Measurements from ENCODE around the gene ERAS.
"Not testable (repeated sequence)": the region's sequence is repeated elsewhere in the genome, so short reads cannot be mapped to it uniquely, and the experiment has no call there.

ERAS gene

DNA sequence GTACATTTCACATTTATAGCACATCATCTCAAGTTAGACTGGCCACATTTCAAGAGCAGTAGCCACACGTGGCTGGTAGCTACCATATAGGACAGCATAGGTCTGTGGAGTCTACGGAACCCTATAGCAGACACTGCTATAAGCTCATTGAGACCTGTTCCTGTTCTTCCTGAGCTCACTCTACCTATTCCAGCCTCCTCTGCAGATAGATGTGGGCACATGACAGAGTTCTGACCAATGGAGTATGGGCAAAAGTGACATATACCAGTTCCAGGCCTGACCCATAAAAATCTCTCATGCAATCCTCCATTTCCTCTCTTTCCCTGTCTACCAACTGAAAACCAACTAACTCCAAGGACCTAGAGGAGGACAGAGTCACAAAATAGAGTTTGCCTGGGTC lies 28.0 kb upstream of the ERAS start:
- DNase-seq = no peak

- DNase-seq = no peak
Observed at GRCh38 chrX:48800574-48801279, 25.6 kb upstream of the ERAS start.

DNA sequence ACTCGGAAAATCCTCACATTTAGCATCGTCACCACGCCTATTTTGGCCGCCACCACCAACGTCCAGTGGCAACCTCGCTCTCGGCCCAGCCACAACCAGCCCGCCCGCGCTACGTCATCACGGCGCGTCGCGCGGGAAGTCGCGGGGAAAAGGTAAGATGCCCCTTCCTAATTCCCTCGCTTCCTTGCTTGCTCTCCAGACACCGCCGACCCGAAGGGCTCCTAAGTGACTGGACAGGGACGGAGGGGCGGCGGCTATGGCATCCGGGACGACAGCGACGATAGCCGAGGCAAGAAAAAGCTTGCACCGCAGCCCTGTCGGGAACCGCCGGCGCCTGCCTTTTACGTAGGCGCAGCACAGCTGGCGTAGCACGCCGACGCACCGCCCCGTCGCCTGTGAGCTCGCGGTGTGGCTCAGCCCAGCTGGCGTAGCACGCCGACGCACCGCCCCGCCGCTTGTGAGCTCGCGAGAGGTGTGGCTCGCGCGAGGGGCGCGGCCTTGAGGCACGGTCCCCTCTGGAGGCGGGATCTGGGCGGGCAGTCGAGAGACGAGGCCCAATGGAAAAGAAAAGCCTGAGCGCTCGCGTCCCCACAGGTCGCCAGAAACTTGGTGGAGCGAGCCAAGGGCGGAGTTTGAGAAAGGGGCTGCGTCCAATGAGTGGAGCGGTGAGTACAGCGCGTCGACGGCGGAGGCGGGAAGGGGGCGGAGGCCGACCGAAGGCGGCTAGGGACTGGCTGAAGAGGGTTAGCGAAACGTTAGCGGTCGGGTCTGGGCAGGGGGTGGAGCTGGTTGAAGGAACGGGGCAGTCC lies 24.8 kb upstream of the ERAS start, which contains the start of gene HDAC6:
Gene HDAC6 (plus strand): TSS at position 788 of the 809 bp plus-strand sequence. CDS start 626 bp downstream, outside the sequence.
- peak; percentile 86 for DNase-seq

DNA sequence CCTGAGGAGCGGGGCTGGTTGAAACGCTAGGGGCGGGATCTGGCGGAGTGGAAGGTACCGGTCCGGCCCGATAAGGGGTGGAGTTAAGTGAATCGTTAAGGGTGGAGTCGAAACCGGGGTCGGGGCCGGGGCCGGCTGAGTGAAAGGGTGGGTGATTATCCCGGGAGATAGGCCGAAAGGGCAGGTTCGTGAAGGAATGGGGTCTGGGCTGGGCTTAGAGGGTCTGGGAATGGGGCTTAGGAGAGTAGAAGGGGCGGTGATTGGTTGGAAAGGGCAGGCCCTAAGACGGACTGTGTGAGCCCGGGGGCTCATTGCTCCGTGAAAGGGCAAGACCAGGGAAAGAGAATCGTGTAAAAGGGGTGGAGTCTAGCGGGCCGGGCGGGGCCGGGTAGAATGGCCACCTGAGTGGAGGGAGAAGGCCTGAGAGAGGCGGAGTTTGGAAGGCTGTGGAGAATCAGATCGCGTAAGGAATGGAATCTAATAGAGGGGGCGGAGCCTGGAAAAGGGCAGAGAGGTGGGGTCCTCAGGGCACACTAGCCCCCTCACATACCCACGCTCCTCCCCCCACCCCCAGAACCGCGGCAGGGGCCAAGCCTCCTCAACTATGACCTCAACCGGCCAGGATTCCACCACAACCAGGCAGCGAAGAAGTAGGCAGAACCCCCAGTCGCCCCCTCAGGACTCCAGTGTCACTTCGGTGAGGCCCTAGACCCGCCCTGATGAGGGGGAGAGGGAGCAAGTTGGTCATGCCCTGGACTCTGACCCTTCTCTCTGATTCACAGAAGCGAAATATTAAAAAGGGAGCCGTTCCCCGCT lies 24.0 kb upstream of the ERAS start:
- DNase-seq = peak; percentile 40

DNA sequence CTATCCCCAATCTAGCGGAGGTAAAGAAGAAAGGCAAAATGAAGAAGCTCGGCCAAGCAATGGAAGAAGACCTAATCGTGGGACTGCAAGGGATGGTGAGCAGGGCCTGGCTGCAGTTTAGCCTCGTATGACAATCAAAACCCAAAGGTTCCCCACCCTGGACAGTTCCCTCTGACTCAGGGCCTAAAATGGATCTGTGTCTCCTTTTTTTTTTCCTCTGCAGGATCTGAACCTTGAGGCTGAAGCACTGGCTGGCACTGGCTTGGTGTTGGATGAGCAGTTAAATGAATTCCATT lies 23.5 kb upstream of the ERAS start:
- DNase-seq = no peak

DNA sequence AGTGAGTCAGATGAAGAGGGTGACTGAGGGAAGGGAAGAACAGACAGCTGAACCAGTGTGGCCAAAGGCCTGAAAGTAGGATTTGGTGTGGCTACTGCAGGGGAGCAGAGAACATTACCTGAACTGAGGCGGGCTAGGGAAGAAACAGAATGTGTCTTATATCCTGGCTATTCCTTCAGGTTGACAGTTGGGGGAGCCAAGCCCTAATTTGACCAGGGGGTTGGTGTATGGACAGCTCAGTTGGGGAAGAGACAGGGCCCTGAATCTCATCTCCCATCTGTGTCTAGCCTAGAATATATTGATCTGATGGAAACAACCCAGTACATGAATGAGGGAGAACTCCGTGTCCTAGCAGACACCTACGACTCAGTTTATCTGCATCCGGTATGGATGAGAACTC lies 20.2 kb upstream of the ERAS start:
- no peak for DNase-seq

DNA sequence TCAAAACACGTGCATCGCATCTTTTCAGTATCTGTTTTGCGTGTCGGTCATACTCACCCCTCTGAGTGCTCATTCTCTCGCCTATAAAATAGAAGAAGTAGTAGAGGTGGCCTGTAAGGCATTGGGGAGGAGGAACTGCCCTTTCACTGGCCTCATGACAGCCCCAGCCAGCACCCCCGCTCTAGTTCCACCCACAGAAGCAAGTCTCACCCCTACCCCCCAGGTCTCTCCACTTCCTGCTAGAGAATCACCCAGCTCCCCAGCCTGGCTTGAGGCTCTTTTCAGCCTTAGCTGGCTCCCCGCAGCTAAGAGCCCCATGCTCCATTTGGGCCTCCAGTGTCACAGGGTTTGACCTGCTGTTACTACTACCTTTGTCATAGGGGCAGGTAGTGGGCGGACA lies 12.7 kb upstream of the ERAS start:
- DNase-seq = no peak

GRCh38 chrX:48814722-48815121 lies 11.6 kb upstream of the ERAS start:
- no peak for DNase-seq

- DNase-seq = no peak
Observed at GRCh38 chrX:48815266-48815665, 11.0 kb upstream of the ERAS start.

DNA sequence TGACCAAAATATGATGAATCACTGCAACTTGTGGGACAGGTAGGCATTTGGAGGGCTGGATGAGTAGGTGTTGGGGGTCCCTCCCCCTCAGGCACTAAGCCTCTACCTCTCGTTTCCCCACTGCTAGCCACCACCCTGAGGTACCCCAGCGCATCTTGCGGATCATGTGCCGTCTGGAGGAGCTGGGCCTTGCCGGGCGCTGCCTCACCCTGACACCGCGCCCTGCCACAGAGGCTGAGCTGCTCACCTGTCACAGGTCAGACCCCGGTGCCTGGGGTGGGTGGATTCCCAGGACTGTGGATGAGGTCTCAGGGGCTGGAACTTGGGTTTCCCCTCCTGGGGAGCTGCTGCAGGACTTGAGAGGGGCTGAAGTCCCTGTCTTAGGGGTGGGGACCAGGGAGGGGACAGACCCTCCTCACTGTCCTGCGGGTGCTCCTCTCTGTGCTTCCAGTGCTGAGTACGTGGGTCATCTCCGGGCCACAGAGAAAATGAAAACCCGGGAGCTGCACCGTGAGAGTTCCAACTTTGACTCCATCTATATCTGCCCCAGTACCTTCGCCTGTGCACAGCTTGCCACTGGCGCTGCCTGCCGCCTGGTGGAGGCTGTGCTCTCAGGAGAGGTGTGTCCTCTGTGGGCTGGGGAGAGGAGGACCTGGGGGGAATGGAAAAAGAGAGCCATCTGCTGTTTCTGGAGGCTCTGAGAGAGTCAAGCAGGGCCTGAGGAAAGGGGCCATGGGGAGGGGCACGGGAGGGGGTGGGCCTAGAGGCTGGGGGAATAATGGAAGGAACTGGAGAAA lies 10.1 kb upstream of the ERAS start:
- no peak for DNase-seq

DNA sequence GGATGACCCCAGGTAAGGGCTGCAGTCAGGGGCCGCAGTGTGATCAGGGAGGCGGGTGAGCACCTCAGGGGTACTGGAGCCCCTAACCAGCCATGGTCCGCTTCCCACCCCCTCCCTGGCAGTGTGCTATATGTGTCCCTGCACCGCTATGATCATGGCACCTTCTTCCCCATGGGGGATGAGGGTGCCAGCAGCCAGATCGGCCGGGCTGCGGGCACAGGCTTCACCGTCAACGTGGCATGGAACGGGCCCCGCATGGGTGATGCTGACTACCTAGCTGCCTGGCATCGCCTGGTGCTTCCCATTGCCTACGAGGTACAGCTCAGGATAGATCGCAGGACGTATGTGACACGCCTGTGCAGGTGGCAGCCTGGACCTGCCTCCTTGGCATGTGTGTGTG lies 8.2 kb upstream of the ERAS start:
- no peak for DNase-seq

DNA sequence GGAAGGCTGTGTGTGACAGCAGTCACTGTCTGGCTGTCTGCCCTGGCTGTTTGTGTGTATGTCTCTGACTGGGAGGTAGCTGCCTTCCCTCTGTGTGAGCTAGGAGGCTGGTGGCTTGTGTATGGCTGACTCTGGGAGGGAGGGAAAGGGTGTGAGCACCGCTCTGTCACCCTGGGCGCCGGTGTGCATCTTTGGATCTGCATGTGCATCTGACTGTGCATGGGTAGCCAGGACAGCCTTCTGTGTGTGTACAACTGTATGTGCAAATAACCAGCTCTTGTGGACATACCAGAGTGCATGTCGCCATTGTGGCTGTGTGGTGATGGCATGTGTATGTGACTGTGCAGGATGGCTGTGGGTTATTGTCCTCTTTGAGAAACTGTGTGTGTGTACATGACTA lies 7.4 kb upstream of the ERAS start:
- DNase-seq = no peak

GRCh38 chrX:48819394-48819793 lies 6.9 kb upstream of the ERAS start:
- not testable (repeated sequence) for DNase-seq

DNA sequence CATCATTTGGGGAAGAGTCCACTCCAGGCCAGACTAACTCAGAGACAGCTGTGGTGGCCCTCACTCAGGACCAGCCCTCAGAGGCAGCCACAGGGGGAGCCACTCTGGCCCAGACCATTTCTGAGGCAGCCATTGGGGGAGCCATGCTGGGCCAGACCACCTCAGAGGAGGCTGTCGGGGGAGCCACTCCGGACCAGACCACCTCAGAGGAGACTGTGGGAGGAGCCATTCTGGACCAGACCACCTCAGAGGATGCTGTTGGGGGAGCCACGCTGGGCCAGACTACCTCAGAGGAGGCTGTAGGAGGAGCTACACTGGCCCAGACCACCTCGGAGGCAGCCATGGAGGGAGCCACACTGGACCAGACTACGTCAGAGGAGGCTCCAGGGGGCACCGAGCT lies 3.3 kb upstream of the ERAS start:
- no peak for DNase-seq

- DNase-seq = no peak
Observed at GRCh38 chrX:48824066-48824465, 2.2 kb upstream of the ERAS start.

DNA sequence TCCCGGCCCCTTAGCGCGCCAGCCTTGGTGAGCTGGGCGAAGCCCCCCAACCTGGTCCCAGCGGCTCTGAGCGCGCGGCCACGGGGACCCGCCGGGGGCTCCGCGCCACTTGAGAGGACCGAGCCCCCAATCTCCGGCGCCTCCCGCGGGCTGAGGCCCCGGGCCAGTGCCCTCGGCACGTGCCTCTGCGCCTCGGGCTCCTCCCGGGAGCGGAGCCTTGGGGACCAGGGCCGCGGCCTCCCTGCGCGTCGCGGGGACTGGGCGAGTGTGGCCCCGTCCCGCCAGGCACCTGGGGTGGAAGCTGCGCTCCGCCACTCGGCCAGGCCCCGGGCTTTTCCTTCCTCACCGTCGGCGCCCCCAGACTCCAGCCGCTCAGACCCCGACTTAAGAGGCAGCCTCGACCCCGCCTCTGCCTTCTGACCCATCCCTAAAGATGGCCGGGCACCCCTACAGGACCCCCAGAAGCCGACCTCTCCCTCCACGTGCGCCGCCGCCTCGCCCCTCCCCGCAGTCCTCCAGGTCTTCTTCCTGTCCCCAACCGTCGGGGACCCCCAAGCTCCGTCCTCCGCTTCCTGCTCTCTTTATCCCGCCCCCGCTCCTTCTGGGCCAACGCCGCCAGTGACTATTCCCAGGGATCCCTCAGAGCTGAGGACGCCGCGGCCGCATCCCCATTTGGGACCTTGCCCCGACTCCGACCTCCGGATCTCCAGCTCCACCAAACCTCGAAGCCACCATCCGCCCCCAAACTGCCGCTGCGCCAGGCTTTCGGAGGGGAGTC lies 752 bp downstream of the ERAS start:
- no peak for DNase-seq

DNA sequence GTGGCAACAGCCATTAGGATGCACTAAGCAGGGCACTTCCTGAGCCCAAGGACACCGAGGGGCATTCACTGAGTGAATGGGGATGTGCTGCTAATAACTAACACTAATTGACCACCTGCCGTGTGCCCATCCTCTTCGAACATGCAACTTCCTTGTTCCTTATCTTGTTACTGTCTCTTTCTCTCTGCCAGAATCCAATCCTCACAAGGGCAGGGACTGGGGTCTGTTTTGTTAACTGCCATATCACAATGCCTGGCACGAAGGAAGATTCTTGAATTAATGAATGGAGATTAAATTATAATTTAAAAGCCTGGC lies 1.3 kb downstream of the ERAS start:
- DNase-seq = no peak

DNA sequence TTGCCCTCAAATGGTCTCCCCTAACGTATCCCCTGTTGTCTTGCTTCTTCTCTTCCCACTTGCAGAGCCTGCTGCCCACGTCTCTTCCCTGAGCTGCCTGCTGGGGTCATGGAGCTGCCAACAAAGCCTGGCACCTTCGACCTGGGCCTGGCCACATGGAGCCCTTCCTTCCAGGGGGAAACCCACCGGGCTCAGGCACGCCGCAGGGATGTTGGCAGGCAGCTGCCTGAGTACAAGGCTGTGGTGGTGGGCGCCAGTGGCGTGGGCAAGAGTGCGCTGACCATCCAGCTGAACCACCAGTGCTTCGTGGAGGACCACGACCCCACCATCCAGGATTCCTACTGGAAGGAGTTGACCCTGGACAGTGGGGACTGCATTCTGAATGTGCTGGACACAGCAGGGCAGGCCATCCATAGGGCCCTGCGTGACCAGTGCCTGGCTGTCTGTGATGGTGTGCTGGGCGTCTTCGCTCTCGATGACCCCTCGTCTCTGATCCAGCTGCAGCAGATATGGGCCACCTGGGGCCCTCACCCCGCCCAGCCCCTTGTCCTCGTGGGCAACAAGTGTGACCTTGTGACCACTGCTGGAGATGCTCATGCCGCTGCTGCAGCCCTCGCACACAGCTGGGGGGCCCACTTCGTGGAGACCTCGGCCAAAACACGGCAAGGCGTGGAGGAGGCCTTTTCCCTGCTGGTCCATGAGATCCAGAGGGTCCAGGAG lies 2.9 kb downstream of the ERAS start:
- DNase-seq = no peak

DNA sequence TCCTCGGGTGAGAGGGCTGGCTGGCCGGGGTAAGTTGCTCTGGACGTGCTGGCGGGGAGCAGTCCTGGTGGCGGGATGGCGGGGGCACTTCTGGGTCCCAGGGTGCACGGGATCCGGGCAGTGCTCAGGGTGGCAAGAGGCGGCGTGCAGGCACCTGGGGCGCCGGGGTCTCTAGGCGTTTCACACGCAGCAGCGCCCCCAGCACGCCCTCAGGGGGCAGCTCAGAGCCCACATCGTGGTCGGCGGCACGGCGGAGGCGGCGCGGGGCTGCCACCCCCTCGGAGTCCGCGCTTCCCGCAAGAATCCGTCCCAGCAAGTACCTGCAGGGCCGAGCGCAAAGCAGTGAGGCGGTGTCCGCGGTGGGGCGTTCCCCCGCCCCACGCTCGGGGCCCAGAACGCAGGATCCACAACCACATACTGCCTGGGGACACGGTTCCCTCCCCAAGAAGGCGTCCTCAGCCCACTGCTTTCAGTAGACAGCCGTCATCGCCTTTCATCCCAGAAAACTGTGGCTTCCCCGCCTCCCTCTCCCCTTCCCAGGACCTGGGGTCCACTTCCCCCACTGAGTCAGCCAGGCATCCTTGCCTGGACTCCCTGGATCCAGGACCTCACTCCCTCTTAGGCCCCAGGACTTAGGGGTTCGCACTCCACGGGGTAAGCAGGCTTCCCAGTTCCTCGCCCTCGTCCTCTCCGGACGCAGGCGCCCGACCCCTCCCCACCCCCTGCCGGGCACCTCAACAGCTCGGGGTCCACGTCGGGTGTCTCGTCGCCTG lies 5.0 kb downstream of the ERAS start:
- DNase-seq = no peak

- DNase-seq = no peak
Observed at GRCh38 chrX:48831909-48832291, 5.6 kb downstream of the ERAS start.
